Esophagus (tissue), 2 donors: ENCODE measurements around the gene PRR16. TPM values are rescaled to one million over a fixed set of nuclear protein-coding genes. Genes with fewer than 3 reads are reported as not detected.

Source experiments
- H3K27ac ChIP-seq, 2 donors: one replicate each; pipeline ENCODE4 v1.5.1; 2013; ENCODE audit warnings: low read depth in 2 of 2, mild to moderate bottlenecking in 2 of 2, inconsistent platforms in 1 of 2, low read length in 1 of 2, moderate library complexity in 1 of 2
- H3K27me3 ChIP-seq, 2 donors: one replicate each; pipeline ENCODE4 v1.6.1; 2013; ENCODE audit warnings: low read length in 2 of 2, control low read depth in 1 of 2, mild to moderate bottlenecking in 1 of 2; ENCODE audit not compliant: insufficient read depth in 2 of 2, control insufficient read depth in 1 of 2
- H3K36me3 ChIP-seq, 2 donors: one replicate each; pipeline ENCODE4 v1.6.1; 2013; ENCODE audit warnings: low read length in 1 of 2; ENCODE audit not compliant: control insufficient read depth in 2 of 2, insufficient read depth in 2 of 2
- H3K4me1 ChIP-seq, 2 donors: one replicate each; pipeline ENCODE4 v1.6.1; 2013; ENCODE audit warnings: low read length in 1 of 2; ENCODE audit not compliant: control insufficient read depth in 2 of 2, insufficient read depth in 2 of 2
- H3K4me3 ChIP-seq, 2 donors: one replicate each; pipeline ENCODE4 v1.5.1; 2013; ENCODE audit warnings: low read length in 2 of 2, mild to moderate bottlenecking in 2 of 2, low read depth in 1 of 2, moderate library complexity in 1 of 2
- H3K9me3 ChIP-seq, 2 donors: one replicate each; pipeline ENCODE4 v1.6.1; 2013; ENCODE audit warnings: mild to moderate bottlenecking in 2 of 2, low read depth in 1 of 2, low read length in 1 of 2, moderate library complexity in 1 of 2; ENCODE audit not compliant: control insufficient read depth in 2 of 2, insufficient read depth in 1 of 2
- WGBS, 2 donors: extraction: QIAGEN DNeasy Blood & Tissue Kit; methylation state at CpG; one replicate each; pipeline ENCODE4 v1.1.7; 2013; 5-methylcytosine and 5-hydroxymethylcytosine counted together
- polyA plus RNA-seq, 2 donors: library from polyadenylated mRNA; stranded (reverse); fragments of 200-250 nt; gene quantifications; one replicate each; pipeline ENCODE4 v1.2.3, GENCODE V29; 2013
- donor health status: healthy with polysubstance abuse.
- donor health status: Bipolar disorder and iron deficiency.

PRR16 gene
- polyA plus RNA-seq, 2 donors: 0.35 to 0.38 TPM

DNA sequence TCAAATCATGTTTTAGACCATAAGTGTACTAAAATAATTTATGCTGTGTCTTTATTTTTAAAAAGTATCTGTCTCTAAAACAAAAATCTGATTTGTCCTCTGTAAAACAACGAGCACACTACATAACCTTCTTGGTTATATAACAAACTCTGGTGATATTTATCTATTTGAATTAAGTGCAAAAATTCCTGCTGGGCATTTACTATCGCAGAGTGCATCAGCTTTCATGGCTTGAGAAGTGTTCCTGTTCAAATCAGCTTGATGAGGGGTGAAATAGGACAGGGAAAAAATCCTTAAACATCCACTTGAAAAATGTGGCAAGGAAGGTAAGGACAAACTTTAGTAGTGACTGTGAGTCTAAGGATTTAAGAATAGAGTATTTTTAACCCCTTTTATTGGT is 65.3 kb downstream of the PRR16 start:
- Histone ChIP-seq H3K36me3 (no peaks in the 10 kb centered on the region), H3K4me1 (no peaks in the 10 kb centered on the region), H3K27ac (no peak overlapping the region), H3K27me3 (no peaks in the 10 kb centered on the region), H3K4me3 (no peak overlapping the region), H3K9me3 (no peaks in the 10 kb centered on the region)
- WGBS, 2 donors: 63 to 77% methylated on average over 2 of the region's 2 CpGs

- no peaks in the 10 kb centered on the region for H3K36me3 ChIP-seq
- no peaks in the 10 kb centered on the region for H3K4me1 ChIP-seq
- no peak overlapping the region for H3K4me3 ChIP-seq
- 51 to 71% methylated on average over 3 of the region's 3 CpGs for WGBS, 2 donors
- H3K9me3 ChIP-seq: no peaks in the 10 kb centered on the region
- no peaks in the 10 kb centered on the region for H3K27me3 ChIP-seq
- no peak overlapping the region for H3K27ac ChIP-seq
Measured at GRCh38 chr5:120531215-120531614, 67.1 kb downstream of the PRR16 start.

- H3K9me3 ChIP-seq: no peaks in the 10 kb centered on the region
- H3K27ac ChIP-seq: no peak overlapping the region
- H3K27me3 ChIP-seq: no peaks in the 10 kb centered on the region
- WGBS, 2 donors: 48 to 63% methylated on average over 5 of the region's 5 CpGs
- H3K4me1 ChIP-seq: no peaks in the 10 kb centered on the region
- H3K36me3 ChIP-seq: no peaks in the 10 kb centered on the region
- H3K4me3 ChIP-seq: no peak overlapping the region
Measured at GRCh38 chr5:120532835-120533234, 68.7 kb downstream of the PRR16 start.

DNA sequence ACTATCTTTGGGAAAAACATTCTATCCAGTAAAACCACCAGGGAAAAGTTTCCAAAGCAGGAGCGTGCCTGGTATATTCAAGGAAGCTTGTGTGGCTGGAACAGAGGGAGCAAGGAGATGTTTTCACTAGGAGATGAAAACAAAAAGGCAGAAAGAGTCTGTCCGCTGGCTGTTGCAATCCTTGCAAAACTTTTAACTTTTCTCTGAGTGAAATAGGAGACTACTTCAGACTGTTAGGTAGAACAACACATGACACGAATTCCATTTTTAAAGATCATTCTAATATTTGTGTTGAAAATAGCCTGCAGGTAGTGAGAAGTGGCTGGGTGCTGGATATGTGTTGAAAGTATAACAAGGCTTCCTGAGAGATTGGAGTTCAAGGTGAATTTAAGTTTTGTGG is 69.5 kb downstream of the PRR16 start:
- no peak overlapping the region for H3K4me3 ChIP-seq
- no peaks in the 10 kb centered on the region for H3K4me1 ChIP-seq
- no peaks in the 10 kb centered on the region for H3K36me3 ChIP-seq
- no peak overlapping the region for H3K27ac ChIP-seq
- H3K9me3 ChIP-seq: no peaks in the 10 kb centered on the region
- 75 to 76% methylated on average over 3 of the region's 3 CpGs for whole genome bisulfite sequencing, 2 donors
- no peaks in the 10 kb centered on the region for H3K27me3 ChIP-seq

GRCh38 chr5:120535900-120536299 is 71.8 kb downstream of the PRR16 start:
- Histone ChIP-seq H3K27ac (no peak overlapping the region), H3K27me3 (no peaks in the 10 kb centered on the region), H3K9me3 (no peaks in the 10 kb centered on the region), H3K36me3 (no peaks in the 10 kb centered on the region), H3K4me1 (no peaks in the 10 kb centered on the region), H3K4me3 (no peak overlapping the region)
- 68 to 79% methylated on average over 1 of the region's 1 CpG for WGBS, 2 donors

- WGBS, 2 donors: 78 to 79% methylated on average over 2 of the region's 2 CpGs
Measured at GRCh38 chr5:120538149-120538548, 74.0 kb downstream of the PRR16 start.

DNA sequence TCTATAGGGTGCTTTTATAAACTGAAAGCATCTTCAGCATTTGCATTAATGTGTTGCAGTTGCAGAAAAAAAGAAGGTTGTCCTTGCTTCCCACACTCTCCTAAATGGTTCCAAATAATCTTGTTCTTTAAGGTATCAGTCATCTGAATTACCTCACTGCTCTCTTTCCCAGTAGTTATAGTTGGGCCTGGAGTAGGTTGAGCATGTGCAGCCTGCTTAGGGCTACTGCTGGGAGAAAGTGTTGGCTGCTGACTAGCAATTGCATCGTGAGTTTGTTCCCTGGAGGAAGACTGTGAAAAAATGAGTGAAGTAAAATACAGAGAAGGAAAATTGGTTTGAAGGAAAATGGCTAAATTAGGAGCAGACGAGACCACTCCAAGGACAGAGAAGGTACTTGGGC is 74.5 kb downstream of the PRR16 start:
- H3K4me3 ChIP-seq: no peak overlapping the region
- H3K27ac ChIP-seq: no peak overlapping the region
- WGBS, 2 donors: 69% methylated on average over 2 of the region's 2 CpGs

More at GRCh38 chr5:120538149-120538548, 74.0 kb downstream of the PRR16 start:
- Histone ChIP-seq H3K36me3 (no peaks in the 10 kb centered on the region), H3K9me3 (no peaks in the 10 kb centered on the region), H3K27me3 (no peaks in the 10 kb centered on the region), H3K27ac (no peak overlapping the region), H3K4me3 (no peak overlapping the region), H3K4me1 (no peaks in the 10 kb centered on the region)

DNA sequence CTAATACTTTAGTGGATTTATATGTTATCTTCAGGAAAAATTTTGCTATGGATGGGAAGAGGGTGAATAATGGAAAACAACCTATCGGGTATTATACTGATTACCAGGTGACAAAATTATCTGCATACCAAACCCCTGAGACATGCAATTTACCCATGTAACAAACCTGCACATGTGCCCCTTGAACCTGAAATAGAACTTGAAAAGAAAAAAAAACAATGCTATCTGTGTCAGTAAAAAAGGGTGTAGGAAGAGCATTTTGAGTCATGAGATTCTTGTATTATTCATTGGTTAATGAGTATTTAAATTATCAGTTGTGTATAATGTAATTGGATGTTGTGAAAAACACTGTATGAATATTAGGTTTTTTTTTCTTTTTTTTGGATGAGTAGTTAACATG is 75.4 kb downstream of the PRR16 start:
- Histone ChIP-seq H3K9me3 (no peaks in the 10 kb centered on the region), H3K4me1 (no peaks in the 10 kb centered on the region), H3K4me3 (no peak overlapping the region), H3K36me3 (no peaks in the 10 kb centered on the region), H3K27me3 (no peaks in the 10 kb centered on the region), H3K27ac (no peak overlapping the region)
- WGBS, 2 donors: 85 to 87% methylated on average over 1 of the region's 1 CpG

More for the DNA sequence above, 74.5 kb downstream of the PRR16 start:
- Histone ChIP-seq H3K27me3 (no peaks in the 10 kb centered on the region), H3K9me3 (no peaks in the 10 kb centered on the region), H3K36me3 (no peaks in the 10 kb centered on the region), H3K4me1 (no peaks in the 10 kb centered on the region)

DNA sequence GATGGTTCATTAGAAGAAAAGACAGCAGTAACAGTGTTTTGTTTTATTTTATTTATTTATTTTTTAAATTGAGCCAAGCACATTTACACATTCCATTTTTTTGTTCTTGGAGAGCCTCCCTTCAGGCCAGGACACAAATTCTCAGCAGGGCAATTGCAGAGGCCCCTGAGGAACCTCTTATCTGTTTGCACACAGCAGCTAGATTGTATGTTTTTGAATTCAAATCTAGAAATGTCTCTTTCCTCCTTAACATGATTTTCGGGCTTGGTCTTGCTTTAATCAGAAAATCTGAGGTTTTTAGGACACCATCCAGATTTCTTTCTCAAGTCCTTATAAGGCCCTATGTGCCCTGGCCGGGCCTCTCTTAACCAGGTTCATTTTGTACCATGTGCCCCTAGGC is 76.0 kb downstream of the PRR16 start:
- Histone ChIP-seq H3K4me1 (no peaks in the 10 kb centered on the region), H3K4me3 (no peak overlapping the region), H3K36me3 (no peaks in the 10 kb centered on the region), H3K27ac (no peak overlapping the region), H3K9me3 (no peaks in the 10 kb centered on the region), H3K27me3 (no peaks in the 10 kb centered on the region)
- WGBS, 2 donors: 70 to 77% methylated on average over 2 of the region's 2 CpGs

GRCh38 chr5:120544043-120544442 is 79.9 kb downstream of the PRR16 start:
- no peaks in the 10 kb centered on the region for H3K9me3 ChIP-seq
- H3K36me3 ChIP-seq: no peaks in the 10 kb centered on the region
- no peaks in the 10 kb centered on the region for H3K27me3 ChIP-seq
- WGBS, 2 donors: 91 to 92% methylated on average over 2 of the region's 2 CpGs
- no peak overlapping the region for H3K27ac ChIP-seq
- H3K4me1 ChIP-seq: no peaks in the 10 kb centered on the region
- H3K4me3 ChIP-seq: no peak overlapping the region
